ENCODE data around the gene NASP. TPM values are rescaled to one million over a fixed set of nuclear protein-coding genes. Genes with fewer than 3 reads are reported as not detected.

Gene NASP
- total RNA-seq, 1 donor from 2014 or later, result 269 TPM

- Mint-ChIP-seq H3K9me3 (no peaks in the 10 kb centered on the region), H3K27ac (no peak overlapping the region), H3K36me3 (peaks cover 40% of the 10 kb centered on the region), H3K27me3 (no peaks in the 10 kb centered on the region), H3K4me1 (ENCODE audit: unreplicated experiment) (no peaks in the 10 kb centered on the region), H3K4me3 (no peak overlapping the region)
- DNase-seq (ENCODE audit: extremely low spot score, unreplicated experiment), result no peak
- TF ChIP-seq CTCF (conservative IDR thresholded peaks at IDR 0.05), result no peak
Observed at GRCh38 chr1:45615885-45616284, 32.0 kb downstream of the NASP start.

- H3K9me3 Mint-ChIP-seq, result no peaks in the 10 kb centered on the region
- DNase-seq (ENCODE audit: extremely low spot score, unreplicated experiment), result no peak
- H3K27ac Mint-ChIP-seq, result no peak overlapping the region
- no peaks in the 10 kb centered on the region for H3K4me1 Mint-ChIP-seq (ENCODE audit: unreplicated experiment)
- H3K4me3 Mint-ChIP-seq, result no peak overlapping the region
- H3K27me3 Mint-ChIP-seq, result no peaks in the 10 kb centered on the region
- peaks cover 35% of the 10 kb centered on the region for H3K36me3 Mint-ChIP-seq
- no peak for TF ChIP-seq CTCF (conservative IDR thresholded peaks at IDR 0.05)
Observed at GRCh38 chr1:45617618-45618017, 33.8 kb downstream of the NASP start.

- H3K4me3 Mint-ChIP-seq, result no peak overlapping the region
- no peaks in the 10 kb centered on the region for H3K9me3 Mint-ChIP-seq
- H3K4me1 Mint-ChIP-seq (ENCODE audit: unreplicated experiment), result no peaks in the 10 kb centered on the region
- H3K27ac Mint-ChIP-seq, result no peak overlapping the region
- peaks cover 32% of the 10 kb centered on the region for H3K36me3 Mint-ChIP-seq
- no peak for DNase-seq (ENCODE audit: extremely low spot score, unreplicated experiment)
- H3K27me3 Mint-ChIP-seq, result no peaks in the 10 kb centered on the region
- no peak for TF ChIP-seq CTCF (conservative IDR thresholded peaks at IDR 0.05)
Observed at GRCh38 chr1:45619149-45619921, 35.5 kb downstream of the NASP start.

GRCh38 chr1:45620588-45621500 lies 37.0 kb downstream of the NASP start:
- no peak overlapping the region for H3K4me3 Mint-ChIP-seq
- peaks cover 30% of the 10 kb centered on the region for H3K36me3 Mint-ChIP-seq
- no peaks in the 10 kb centered on the region for H3K9me3 Mint-ChIP-seq
- no peak for TF ChIP-seq CTCF (conservative IDR thresholded peaks at IDR 0.05)
- H3K4me1 Mint-ChIP-seq (ENCODE audit: unreplicated experiment), result no peaks in the 10 kb centered on the region
- peak overlapping the region; percentile 72 for H3K27ac Mint-ChIP-seq
- no peak for DNase-seq (ENCODE audit: extremely low spot score, unreplicated experiment)
- no peaks in the 10 kb centered on the region for H3K27me3 Mint-ChIP-seq

- Mint-ChIP-seq H3K27me3 (no peaks in the 10 kb centered on the region), H3K9me3 (no peaks in the 10 kb centered on the region), H3K36me3 (peaks cover 23% of the 10 kb centered on the region), H3K27ac (no peak overlapping the region), H3K4me3 (no peak overlapping the region), H3K4me1 (ENCODE audit: unreplicated experiment) (no peaks in the 10 kb centered on the region)
- TF ChIP-seq CTCF (conservative IDR thresholded peaks at IDR 0.05), result no peak
- no peak for DNase-seq (ENCODE audit: extremely low spot score, unreplicated experiment)
Observed at GRCh38 chr1:45621501-45621836, 37.6 kb downstream of the NASP start.

Data from type B pancreatic cell (in vitro differentiated cells).